IPS-18c (cell line): Measurements from ENCODE around the gene TEAD1.

ENCODE experiments used
- H3K4me3 ChIP-seq: 2 replicates; pipeline ENCODE4 v1.7.0; 2013; ENCODE audit warnings: low read depth, mild to moderate bottlenecking, low read length, moderate library complexity; ENCODE audit not compliant: insufficient read depth
- H3K9me3 ChIP-seq: one replicate; pipeline ENCODE4 v1.6.1; 2013; ENCODE audit warnings: mild to moderate bottlenecking, low read length, moderate library complexity; ENCODE audit not compliant: control insufficient read depth, insufficient read depth

Gene TEAD1

GRCh38 chr11:12716816-12717215 is 42.6 kb downstream of the TEAD1 start:
- Histone ChIP-seq H3K4me3 (no peak overlapping the region), H3K9me3 (no peaks in the 10 kb centered on the region)

- Histone ChIP-seq H3K4me3 (no peak overlapping the region), H3K9me3 (no peaks in the 10 kb centered on the region)
Observed at GRCh38 chr11:12717851-12718291, 43.6 kb downstream of the TEAD1 start.

- Histone ChIP-seq H3K4me3 (no peak overlapping the region), H3K9me3 (no peaks in the 10 kb centered on the region)
Observed at GRCh38 chr11:12719221-12719620, 45.0 kb downstream of the TEAD1 start.

GRCh38 chr11:12721816-12722604 is 47.8 kb downstream of the TEAD1 start:
- Histone ChIP-seq H3K9me3 (no peaks in the 10 kb centered on the region), H3K4me3 (no peak overlapping the region)

- H3K9me3 ChIP-seq = no peaks in the 10 kb centered on the region
- no peak overlapping the region; the same call in 1 of the 2 replicates for H3K4me3 ChIP-seq
Observed at GRCh38 chr11:12723421-12724300, 49.4 kb downstream of the TEAD1 start.

GRCh38 chr11:12724301-12725054 is 50.3 kb downstream of the TEAD1 start:
- H3K9me3 ChIP-seq = no peaks in the 10 kb centered on the region
- H3K4me3 ChIP-seq = no peak overlapping the region

GRCh38 chr11:12725055-12725862 is 51.0 kb downstream of the TEAD1 start:
- Histone ChIP-seq H3K4me3 (no peak overlapping the region), H3K9me3 (no peaks in the 10 kb centered on the region)

GRCh38 chr11:12725863-12726682 is 51.9 kb downstream of the TEAD1 start:
- no peaks in the 10 kb centered on the region for H3K9me3 ChIP-seq
- no peak overlapping the region for H3K4me3 ChIP-seq

GRCh38 chr11:12727563-12728211 is 53.5 kb downstream of the TEAD1 start:
- Histone ChIP-seq H3K9me3 (no peaks in the 10 kb centered on the region), H3K4me3 (no peak overlapping the region)

- Histone ChIP-seq H3K9me3 (no peaks in the 10 kb centered on the region), H3K4me3 (no peak overlapping the region)
Observed at GRCh38 chr11:12728417-12728816, 54.2 kb downstream of the TEAD1 start.

GRCh38 chr11:12729941-12730340 is 55.7 kb downstream of the TEAD1 start:
- no peak overlapping the region for H3K4me3 ChIP-seq
- H3K9me3 ChIP-seq = no peaks in the 10 kb centered on the region

- no peak overlapping the region for H3K4me3 ChIP-seq
- no peaks in the 10 kb centered on the region for H3K9me3 ChIP-seq
Observed at GRCh38 chr11:12731841-12732336, 57.7 kb downstream of the TEAD1 start.

GRCh38 chr11:12733091-12733490 is 58.9 kb downstream of the TEAD1 start:
- H3K4me3 ChIP-seq = no peak overlapping the region
- H3K9me3 ChIP-seq = no peaks in the 10 kb centered on the region

GRCh38 chr11:12734625-12735024 is 60.4 kb downstream of the TEAD1 start:
- no peaks in the 10 kb centered on the region for H3K9me3 ChIP-seq
- H3K4me3 ChIP-seq = no peak overlapping the region

GRCh38 chr11:12735262-12735661 is 61.0 kb downstream of the TEAD1 start:
- H3K9me3 ChIP-seq = no peaks in the 10 kb centered on the region

More at GRCh38 chr11:12735262-12735661, 61.0 kb downstream of the TEAD1 start:
- no peak overlapping the region for H3K4me3 ChIP-seq
